Lower lobe of right lung (tissue), 2 donors: ENCODE data around the gene MMP15. TPM values are rescaled to one million over a fixed set of nuclear protein-coding genes. Genes with fewer than 3 reads are reported as not detected.

Experiments
- ATAC-seq, 2 donors: fragments of 200-7000 bp; cut with Tn5 transposase; one replicate each; pipeline ENCODE4 v1.9.1; 2020 to 2022; ENCODE audit warnings: mild to moderate bottlenecking in 2 of 2, moderate library complexity in 2 of 2
- DNase-seq: peaks from one replicate; pipeline ENCODE4 v3.0.0-alpha.2; 2020
- H3K27ac ChIP-seq: fragments of 200-600 bp; one replicate; pipeline ENCODE4 v1.8.0; 2022
- H3K27me3 ChIP-seq: fragments of 200-600 bp; one replicate; pipeline ENCODE4 v1.8.0; 2022; ENCODE audit warnings: low read depth
- H3K36me3 ChIP-seq: fragments of 200-600 bp; one replicate; pipeline ENCODE4 v1.8.0; 2022; ENCODE audit warnings: mild to moderate bottlenecking
- H3K4me1 ChIP-seq: fragments of 200-600 bp; one replicate; pipeline ENCODE4 v1.8.0; 2022
- H3K4me3 ChIP-seq: fragments of 200-600 bp; one replicate; pipeline ENCODE4 v1.8.0; 2022; ENCODE audit warnings: mild to moderate bottlenecking
- H3K9me3 ChIP-seq: fragments of 200-600 bp; one replicate; pipeline ENCODE4 v1.8.0; 2022
- intact Hi-C: fragments of 100-400 bp; cut with DNase I; formaldehyde crosslinking; loops from one replicate; pipeline ENCODE4 v1.11.0; 2022
- total RNA-seq: library from RNA; stranded (reverse); fragmentation: NEBNext Ultra II Directional; extraction: Animal tissue kit (Norgen Biotek cat#: 25700); gene quantifications from one replicate; pipeline ENCODE4 v1.2.1, GENCODE V29; 2021
- TF ChIP-seq, protein P1 (sequence below): fragments of 200-600 bp; IDR thresholded peaks from one replicate; pipeline ENCODE4 v1.8.0; 2022; ENCODE audit warnings: antibody characterized with exemption, mild to moderate bottlenecking
- donor health status: DM: no; HTN: yes; CAD: no; lungs with severe emphysema.

Gene MMP15
- total RNA-seq, 1 donor from 2014 or later = 21.5 TPM

DNA sequence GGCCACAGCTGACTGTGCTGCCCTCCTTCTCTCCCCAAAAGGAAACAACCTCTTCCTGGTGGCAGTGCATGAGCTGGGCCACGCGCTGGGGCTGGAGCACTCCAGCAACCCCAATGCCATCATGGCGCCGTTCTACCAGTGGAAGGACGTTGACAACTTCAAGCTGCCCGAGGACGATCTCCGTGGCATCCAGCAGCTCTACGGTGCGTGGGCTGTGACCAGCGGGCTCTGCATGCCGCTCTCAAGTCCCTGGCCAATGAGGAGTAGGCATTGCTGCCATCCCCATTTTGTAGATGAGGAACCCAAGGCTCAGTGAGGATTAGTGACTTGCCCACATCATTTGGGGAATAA is 14.9 kb downstream of the MMP15 start:
- Histone ChIP-seq H3K27me3 (no peaks in the 10 kb centered on the region), H3K27ac (no peak overlapping the region), H3K9me3 (no peaks in the 10 kb centered on the region), H3K4me1 (peaks cover 6% of the 10 kb centered on the region), H3K4me3 (no peak overlapping the region), H3K36me3 (peaks cover 58% of the 10 kb centered on the region)
- no peak for DNase-seq
- TF ChIP-seq, protein P1, sequence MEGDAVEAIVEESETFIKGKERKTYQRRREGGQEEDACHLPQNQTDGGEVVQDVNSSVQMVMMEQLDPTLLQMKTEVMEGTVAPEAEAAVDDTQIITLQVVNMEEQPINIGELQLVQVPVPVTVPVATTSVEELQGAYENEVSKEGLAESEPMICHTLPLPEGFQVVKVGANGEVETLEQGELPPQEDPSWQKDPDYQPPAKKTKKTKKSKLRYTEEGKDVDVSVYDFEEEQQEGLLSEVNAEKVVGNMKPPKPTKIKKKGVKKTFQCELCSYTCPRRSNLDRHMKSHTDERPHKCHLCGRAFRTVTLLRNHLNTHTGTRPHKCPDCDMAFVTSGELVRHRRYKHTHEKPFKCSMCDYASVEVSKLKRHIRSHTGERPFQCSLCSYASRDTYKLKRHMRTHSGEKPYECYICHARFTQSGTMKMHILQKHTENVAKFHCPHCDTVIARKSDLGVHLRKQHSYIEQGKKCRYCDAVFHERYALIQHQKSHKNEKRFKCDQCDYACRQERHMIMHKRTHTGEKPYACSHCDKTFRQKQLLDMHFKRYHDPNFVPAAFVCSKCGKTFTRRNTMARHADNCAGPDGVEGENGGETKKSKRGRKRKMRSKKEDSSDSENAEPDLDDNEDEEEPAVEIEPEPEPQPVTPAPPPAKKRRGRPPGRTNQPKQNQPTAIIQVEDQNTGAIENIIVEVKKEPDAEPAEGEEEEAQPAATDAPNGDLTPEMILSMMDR = no peak
- intact Hi-C loops = no loop called here
- ATAC-seq = no peak

DNA sequence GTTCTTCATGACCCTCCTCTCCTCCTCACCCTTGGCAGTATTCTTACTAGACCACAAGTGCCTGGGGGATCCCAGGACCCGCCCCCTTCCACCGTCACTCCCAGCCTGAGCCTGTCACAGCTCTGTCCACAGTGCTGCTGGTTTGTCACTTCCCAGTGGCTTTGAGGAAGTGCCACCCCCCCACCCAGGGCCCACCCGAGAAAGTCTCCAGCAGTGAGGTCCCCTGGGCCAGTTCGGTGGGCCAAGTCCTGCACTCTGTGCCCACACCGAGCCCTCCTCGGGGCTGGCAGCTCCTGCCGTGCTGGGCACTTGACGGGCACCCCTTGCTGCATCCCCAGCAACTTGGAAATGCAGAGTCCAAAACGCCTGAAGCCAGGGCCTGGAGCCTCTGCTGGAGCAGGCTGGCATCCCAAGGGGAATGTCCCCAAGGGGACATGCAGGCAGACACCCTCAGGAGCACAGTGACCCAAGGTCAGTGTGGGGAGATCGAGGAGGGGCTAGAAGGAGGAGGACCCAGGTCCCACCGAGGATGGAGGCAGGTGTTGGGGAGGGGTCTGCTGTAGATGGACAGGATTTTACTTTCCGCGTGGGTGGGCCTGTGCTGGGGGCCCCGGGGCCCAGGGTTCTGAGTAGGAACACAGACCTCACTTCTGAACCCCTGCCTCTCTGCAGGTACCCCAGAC is 15.5 kb downstream of the MMP15 start:
- Histone ChIP-seq H3K36me3 (peaks cover 58% of the 10 kb centered on the region), H3K27ac (no peak overlapping the region), H3K4me1 (peaks cover 1% of the 10 kb centered on the region), H3K27me3 (no peaks in the 10 kb centered on the region), H3K9me3 (no peaks in the 10 kb centered on the region), H3K4me3 (no peak overlapping the region)
- intact Hi-C loops = no loop called here
- no peak for DNase-seq
- no peak for ATAC-seq
- TF ChIP-seq, protein P1 = no peak

DNA sequence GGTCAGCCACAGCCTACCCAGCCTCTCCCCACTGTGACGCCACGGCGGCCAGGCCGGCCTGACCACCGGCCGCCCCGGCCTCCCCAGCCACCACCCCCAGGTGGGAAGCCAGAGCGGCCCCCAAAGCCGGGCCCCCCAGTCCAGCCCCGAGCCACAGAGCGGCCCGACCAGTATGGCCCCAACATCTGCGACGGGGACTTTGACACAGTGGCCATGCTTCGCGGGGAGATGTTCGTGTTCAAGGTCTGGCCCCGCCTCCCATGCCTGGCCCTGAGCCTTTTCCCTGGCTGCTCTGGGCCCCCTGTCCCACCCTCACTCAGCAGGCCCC is 16.0 kb downstream of the MMP15 start:
- Histone ChIP-seq H3K27ac (no peak overlapping the region), H3K4me3 (no peak overlapping the region), H3K27me3 (no peaks in the 10 kb centered on the region), H3K4me1 (peaks cover under 1% of the 10 kb centered on the region), H3K36me3 (peaks cover 58% of the 10 kb centered on the region), H3K9me3 (no peaks in the 10 kb centered on the region)
- no peak for DNase-seq
- ATAC-seq = no peak
- TF ChIP-seq, protein P1 = no peak
- intact Hi-C loops = no loop called here

DNA sequence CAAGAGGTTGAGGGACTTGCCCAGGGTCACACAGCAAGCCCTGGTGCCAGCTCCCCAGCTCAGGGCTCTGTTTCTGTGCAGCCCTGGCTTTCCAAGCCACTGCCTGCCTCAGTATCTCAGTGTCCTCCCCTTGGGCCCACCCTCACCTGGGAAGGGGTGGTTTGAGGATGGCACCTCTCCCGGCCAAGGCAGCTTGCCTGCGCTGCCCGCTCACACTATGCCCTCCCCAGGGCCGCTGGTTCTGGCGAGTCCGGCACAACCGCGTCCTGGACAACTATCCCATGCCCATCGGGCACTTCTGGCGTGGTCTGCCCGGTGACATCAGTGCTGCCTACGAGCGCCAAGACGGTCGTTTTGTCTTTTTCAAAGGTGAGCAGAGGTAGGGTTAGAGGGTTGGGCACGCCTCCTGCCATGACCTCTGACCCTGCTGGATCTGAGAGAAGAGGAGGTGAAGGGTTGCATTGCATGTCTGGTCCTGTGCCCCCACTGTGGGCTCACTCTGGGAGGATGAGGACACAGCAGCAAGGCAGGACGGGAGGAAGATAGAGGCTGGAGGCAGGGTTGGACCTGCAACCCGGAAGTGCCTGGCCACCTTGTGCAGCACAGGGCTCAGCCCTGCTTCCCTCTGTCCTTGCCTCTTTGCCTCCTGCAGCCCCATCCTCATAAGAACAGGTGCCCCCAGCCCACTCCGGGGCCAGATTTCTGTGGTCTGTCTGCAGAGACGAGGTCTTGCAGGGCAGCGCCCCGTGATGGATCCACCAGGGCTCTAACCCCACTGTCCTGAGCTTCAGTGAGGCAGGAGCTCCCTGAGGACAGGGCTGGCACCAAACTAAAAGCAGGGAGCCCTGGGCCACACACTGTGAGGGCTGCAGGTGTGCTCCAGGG is 16.7 kb downstream of the MMP15 start:
- intact Hi-C loops = no loop called here
- no peak for DNase-seq
- no peak overlapping the region for H3K27ac ChIP-seq
- no peak for ATAC-seq
- H3K4me1 ChIP-seq = peaks cover 7% of the 10 kb centered on the region
- H3K36me3 ChIP-seq = peaks cover 58% of the 10 kb centered on the region
- no peak overlapping the region for H3K4me3 ChIP-seq
- no peaks in the 10 kb centered on the region for H3K27me3 ChIP-seq
- TF ChIP-seq, protein P1 = no peak
- H3K9me3 ChIP-seq = no peaks in the 10 kb centered on the region

DNA sequence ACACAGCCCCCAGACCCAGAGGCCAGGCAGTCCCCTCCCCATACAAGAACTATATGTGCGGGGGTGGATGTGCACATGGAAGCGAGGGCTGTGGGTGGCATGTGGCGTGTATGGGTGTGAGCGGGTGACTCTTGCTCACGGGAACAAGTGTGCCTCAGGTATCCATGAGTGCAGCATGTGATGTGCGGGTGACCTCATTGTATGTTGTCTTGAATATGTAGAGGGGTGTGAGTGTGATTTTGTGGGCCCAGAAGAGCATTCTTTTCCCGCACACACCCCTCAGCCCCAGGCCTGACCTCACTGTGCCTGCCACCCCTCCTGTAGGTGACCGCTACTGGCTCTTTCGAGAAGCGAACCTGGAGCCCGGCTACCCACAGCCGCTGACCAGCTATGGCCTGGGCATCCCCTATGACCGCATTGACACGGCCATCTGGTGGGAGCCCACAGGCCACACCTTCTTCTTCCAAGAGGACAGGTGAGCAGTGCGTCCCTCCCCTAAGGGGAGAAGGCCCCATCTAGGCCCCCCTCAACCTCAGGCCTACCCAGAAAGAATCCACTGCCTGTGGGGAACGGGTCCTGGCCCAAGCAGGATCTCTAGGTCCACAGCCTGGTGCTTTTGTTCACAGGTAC is 17.4 kb downstream of the MMP15 start:
- intact Hi-C loops = no loop called here
- Histone ChIP-seq H3K4me3 (no peak overlapping the region), H3K9me3 (no peaks in the 10 kb centered on the region), H3K36me3 (peaks cover 57% of the 10 kb centered on the region), H3K4me1 (peaks cover 15% of the 10 kb centered on the region), H3K27ac (no peak overlapping the region), H3K27me3 (no peaks in the 10 kb centered on the region)
- DNase-seq (no peak), ATAC-seq (no peak)
- TF ChIP-seq, protein P1 = no peak
